HG03457 (cell line): ENCODE results near the gene ERGIC3.

Experiments
- ATAC-seq: cut with Tn5 transposase; IDR thresholded peaks from one replicate; pipeline ENCODE4 v1.9.1; 2021; ENCODE audit warnings: moderate number of reproducible peaks; ENCODE audit not compliant: unreplicated experiment

Gene ERGIC3

DNA sequence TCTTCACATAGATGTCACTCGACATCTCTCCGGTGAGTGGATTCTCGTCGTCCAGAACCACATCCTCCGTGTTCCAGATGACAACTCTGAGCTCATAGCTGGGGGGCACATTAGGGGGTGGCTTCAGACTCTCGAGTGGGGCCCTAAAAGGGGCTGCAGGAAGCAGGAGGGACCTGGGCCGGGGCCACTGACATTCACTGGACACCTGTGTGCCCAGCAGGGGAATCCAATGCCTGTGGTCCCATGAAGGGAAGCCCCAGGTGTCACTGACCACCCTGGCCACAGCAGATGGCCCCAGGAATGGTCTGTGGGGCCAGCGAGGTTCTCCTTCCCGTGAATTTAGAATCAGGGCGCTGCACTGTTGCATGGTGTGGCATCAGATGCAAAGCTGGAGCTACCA is 18.7 kb downstream of the ERGIC3 start:
- ATAC-seq = no peak

DNA sequence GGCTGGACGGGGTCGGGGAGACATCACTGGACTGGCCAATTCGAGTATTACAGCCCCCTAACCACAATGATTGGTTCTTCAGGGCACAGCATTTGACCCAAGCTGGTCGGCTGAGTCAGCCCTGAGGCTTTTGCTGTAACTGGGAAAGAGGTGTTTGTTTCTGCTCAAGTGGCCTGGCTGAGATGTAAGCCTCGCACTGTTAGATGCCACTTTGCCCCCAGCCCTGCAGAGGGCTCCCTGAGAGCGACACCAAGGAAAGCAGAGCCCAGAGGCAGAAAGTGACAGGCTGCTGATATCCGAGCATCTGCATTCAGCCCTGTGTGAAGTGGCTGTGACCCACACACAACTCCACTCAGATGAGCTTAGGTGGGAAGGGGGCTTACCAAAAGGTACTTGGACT is 19.4 kb downstream of the ERGIC3 start:
- no peak for ATAC-seq

DNA sequence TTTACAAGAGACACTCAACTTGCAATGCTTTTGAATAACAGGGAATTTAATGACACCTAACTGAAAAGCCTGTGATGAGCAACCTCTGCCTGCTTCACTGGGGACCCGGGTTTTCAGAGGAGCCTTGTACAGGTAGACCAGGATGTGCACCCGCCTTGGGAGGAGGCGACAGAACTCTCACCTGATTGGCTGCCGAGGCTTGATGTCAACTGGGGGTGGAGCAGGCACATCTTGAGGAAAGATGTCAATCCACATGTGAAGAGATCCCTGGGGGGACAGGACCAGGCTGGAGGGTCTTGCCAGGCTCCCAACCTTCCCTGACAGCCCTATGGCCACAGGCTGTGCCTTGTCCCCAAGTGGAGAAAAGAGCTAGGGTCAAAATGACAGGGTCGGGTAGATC is 19.8 kb downstream of the ERGIC3 start:
- no peak for ATAC-seq

DNA sequence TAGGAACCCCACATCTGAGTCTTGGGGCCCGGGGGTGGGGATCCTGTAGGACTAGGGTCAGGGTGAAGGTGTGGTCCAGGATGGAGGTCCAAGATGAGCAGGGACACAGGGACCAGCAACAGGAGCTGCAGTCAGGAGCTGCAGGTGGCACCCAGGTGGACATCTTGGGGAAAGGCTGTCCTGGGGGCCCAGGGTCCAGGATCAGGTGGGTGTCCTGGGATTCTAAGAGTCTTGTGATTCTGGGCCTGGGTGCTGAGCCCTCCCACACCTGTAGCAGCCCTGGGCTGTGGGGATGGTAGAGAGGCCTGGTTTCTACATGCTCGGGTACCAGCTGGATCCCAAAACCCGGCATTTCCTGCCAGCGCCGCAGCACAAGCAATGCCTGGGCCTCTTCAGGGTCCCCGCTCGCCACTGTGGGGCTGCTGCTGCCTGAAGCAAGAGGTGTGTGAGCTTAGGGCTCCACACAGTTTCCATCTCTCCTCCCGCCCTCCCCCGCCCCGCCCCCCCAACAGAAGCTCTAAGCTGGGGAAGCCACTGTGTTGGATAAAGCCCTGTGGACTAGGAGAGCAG is 20.7 kb downstream of the ERGIC3 start:
- ATAC-seq = no peak

DNA sequence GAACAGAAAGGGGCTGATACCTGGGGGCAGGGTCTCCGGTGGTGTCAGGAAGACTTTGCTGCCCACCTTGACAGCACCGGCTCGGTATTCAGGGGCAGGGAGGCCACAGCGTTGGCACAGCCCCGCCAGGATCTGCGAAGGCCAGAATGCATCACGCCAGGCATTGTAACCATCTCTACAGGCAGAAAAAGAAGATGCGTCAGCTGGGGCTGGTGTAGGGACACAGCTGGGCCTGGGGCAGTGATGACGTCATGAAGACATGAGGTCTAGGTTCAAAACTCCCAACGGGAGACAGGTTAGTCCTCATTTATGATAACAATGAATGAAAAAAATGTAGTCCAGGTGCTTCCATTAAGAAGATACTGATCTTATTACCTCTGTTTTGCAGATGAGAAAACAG is 22.0 kb downstream of the ERGIC3 start:
- no peak for ATAC-seq

DNA sequence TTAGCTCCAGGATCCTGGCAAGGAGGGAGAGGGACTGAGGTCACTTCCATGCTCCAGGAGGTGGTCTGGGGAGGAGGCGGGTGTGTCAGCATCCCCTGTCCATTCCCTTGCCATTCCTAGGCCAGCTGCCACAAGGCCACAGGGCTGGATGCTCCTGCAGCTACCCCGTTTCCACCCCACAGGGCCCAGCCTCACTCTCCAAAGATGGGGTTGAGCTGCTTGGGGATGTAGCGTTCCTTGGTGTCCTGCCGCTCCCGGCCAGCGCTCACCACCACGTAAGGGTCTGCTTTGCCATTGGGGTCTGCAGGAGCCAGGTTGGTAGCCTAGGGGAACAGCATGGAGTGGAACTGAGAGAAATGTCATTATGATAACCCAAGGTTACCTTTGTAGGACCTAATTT is 23.0 kb downstream of the ERGIC3 start:
- ATAC-seq = no peak

DNA sequence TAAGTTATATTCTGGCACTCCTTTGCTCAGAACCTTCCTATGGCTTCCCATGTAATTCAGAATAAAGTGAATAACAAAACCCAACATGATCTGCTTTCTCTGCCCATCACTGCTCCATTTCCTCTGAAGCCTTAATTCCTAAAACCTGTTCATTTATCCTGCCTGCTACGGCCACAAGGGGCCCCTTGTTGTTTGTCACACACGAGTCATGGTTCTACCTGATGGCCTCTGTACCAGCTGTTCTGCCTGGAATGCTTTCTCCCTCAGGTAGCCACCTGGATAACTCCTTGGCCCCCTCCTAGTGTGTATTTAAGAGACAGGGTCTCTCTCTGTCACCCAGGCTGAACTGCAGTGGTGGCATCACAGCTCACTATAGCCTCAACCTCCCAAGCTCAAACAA is 26.8 kb downstream of the ERGIC3 start:
- ATAC-seq = no peak

DNA sequence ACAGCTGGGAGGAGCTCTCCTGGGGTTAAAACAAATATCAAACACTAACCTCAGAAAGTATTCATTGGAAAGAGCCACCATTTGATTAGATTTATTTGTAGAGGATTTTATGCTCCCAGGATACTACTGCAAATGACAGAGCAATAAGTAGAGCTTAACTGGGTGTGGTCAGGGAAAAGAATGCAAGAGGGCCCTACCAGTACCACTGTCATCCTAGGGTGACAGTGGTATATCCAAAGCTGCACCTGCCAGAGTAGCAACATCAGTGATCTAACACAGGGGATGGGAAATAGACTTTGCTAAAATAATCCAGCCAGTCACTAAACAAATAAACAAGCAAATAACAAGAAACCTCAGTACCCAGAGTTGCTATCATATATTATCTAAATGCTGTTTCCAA is 29.7 kb downstream of the ERGIC3 start:
- no peak for ATAC-seq

DNA sequence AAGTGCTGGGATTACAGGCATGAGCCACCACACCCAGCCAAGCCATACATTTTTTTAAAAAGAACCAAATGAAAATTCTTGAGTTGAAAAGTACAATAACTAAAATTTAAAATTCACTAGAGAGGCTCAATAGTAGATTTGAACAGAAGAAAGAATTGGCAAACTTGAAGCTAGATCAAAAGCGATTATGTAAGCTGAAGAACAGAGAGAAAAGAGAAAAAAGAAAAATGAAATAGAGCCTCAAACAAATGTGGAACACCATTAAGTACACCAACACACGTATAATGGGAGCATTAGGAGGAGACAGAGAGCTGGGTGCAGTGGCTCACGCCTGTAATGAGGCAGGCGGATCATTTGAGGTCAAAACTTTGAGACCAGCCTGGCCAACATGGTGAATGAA is 31.0 kb downstream of the ERGIC3 start:
- no peak for ATAC-seq

DNA sequence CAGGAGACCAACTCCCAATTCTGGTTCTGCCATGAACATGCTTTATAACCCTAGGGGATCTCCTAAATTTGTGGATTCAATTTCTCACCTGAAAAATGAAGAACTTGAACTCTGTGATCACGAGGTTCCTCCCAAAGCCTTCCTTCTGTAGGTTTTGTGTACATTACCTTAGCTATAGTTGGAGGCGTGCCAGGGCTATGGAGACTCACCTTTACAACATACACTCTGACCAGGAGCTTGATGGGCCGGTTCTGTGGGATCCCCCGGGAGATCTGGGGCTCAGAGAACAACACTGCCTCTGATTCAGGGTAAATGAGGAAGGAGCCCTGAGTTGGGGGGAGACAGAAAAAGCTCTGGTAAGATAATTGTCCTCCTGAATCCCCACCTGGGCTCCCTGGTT is 34.1 kb downstream of the ERGIC3 start:
- ATAC-seq = no peak

DNA sequence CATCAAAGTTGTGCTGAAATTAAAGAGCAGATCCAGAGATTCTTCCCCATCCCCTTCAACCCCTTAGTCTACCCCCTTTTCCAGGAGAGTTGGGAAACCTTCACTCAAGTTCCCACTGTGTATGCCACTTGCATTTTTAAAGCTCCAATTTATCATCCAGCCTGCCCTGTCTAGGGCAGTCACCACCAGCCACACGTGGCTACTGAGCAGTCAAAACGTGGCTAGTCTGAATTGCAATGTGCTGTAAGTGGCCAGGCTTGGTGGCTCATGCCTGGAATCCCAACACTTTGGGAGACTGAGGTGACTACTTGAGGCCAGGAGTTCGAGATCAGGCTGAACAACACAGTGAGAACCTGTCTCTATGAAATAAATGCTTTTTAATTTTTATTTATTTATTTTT is 34.9 kb downstream of the ERGIC3 start:
- ATAC-seq = no peak

DNA sequence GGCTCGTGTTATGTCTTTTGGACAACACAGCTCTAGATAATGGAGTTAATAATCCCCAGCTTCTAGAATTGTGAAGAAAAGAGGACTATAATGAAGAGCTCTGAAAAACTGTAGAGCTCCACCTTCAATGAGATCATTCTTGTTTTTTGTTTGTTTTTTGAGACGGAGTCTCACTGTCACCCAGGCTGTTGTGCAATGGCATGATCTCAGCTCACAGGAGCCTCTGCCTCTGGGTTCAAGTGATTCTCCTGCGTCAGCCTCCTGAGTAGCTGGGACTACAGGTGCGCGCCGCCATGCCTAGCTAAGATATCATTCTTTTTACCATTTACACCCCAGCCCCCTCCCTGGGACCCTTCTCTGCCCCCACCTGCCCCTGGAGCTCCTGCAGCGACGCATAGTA is 36.6 kb downstream of the ERGIC3 start:
- ATAC-seq = no peak

DNA sequence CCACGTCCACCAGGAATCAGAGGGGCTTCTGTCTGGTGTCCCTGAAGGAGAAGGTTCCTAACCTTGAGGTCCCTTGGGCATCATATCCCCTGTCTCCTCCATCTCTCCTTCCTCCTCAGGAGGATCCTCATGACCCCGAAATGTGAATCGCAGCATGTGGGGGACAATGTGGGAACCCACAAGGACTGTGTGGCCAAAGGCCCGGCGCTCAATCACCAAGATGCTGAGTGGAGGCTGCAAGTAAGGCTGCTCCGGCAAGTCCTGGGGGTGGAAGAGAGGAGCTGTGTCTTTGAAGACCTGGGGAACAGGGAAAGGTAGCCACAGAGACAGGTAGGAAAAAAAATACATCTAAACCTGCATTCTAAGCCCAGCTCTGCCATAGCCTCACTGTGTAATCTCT is 37.3 kb downstream of the ERGIC3 start:
- ATAC-seq = no peak

DNA sequence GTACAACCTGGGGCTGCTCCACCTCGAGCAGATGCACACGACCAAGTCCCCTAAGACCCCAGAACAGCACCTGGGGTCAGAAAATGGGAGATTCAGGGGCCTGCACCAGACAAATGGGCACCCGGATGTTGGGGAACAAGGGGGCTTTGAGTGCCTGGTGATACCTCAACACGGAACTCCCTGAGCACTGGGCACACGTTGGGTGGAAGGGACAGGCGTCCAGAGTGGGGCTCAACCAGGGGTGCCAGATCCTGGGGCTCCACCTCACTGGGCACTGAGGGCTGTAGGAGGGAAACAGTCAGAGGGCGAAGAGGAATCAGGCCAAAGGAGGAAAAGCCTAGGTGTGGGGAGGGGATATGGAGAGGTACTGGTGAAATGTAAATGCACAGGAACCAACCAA is 40.3 kb downstream of the ERGIC3 start:
- ATAC-seq = no peak

DNA sequence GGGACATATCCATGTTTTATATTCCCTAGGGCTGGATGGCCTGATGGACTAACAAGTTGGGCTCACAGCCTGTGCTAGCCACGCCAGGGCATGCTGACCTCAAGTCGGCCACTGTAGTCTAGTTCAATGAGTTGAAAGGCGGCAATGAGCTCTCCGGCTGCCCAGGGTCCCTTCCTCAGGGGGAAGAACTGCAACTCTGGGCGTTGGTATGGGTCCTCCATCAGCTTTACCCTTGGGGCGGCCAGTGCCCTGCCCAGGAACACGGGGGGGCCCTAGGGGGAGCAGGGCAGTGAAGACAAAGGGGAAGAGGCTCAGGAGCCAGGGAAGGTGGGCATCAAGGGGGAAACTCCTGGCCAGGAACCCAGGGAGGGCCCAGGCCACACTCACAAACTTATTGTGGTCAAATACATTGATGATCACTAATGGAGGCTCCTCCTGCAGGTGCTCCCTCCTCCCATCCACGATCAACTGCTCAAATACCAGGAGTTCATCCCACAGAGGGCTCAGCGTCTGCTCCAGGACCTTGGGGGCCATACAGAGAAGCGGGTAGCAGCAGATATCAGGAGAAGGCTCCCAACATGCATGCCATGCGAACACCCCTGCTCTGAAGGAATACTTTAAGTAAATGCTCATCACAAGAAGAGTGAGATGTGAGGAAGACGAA is 41.0 kb downstream of the ERGIC3 start:
- no peak for ATAC-seq

DNA sequence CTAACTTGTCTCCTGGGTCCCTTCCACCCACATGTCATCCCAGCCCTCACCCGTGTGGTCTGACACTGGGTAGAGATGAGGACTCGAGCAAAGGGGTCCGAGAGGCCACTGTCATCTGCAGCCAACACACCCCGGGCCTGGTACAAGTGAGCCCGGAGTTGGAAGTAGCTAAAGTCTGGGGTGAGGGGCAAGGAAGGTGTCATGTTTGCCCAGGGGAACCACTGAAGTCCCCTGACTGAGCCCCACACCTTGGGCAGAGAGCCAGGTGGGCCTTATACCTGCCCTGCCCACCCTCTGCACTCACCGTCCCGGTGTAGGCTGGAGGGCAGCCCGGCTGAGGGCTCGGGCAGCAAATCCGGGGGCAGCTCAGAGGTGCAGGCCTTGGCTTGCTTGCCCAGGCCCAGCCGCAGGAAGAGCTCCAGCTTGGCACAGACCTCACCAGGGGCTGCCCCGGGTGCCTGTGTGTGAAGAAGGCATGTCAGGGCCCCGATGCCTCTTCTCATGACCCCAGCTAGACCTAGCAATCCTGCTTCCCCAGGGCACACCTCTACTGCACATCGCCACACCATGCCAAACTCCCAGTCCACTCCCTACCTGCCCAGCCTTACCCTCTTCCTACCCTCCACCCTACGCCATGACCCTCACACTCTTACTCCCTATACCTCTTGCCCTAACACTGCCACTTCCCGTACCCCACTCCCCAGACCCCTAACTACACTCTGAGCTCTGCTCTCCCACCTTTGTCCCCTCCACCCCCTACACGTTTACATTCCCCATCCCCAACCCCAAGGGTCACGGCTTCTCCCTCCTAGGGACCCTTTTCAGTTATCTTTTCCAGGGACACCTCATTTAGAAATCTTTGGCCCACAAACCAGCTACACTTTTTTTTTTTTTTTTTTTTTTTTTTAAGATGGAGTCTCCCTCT is 42.0 kb downstream of the ERGIC3 start:
- ATAC-seq = no peak

DNA sequence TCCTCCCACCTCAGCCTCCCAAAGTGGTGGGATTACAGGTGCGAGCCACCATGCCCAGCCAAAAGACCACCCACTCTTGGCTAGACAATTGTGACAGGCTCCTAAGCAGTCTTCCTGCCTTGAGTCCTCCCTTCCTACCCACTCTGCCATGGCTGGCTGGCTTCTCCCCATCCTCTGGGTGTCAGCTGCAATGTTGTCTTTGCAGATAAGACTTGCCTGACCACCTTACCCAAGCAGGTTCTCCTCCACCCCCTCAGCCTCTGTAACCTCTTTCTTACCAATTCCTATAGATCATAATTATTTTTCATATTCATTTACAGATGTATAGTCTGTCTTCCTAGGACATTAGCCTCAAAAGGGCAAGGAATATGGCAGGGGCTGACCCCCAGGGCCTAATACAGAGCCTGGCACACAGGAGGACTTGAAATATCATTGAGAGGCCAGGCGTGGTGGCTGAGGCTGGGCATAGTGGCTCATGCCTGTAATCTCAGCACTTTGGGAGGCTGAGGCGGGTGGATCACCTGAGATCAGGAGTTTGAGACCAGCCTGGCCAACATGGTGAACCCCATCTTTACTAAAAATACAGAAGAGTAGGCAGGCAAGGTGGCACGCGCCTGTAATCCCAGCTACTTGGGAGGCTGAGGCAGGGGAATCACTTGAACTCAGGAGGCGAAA is 45.0 kb downstream of the ERGIC3 start:
- no peak for ATAC-seq

DNA sequence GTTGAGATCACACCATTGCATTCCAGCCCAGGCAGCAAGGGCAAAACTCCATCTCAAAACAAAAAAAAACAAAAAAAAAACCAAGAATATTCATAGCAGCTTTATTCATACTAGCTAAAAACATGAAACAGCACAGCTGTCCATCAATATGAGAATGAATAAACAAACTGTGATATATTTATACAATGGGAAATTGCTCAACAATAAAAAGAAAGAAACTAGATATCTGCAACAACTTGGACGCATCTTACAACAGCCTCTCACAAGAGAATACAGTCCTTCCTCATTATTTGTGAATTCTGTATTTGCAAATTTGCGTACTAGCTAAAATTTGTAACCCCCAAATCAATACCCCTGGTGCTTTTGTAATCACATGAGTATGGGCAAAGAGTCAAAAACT is 45.6 kb downstream of the ERGIC3 start:
- no peak for ATAC-seq

DNA sequence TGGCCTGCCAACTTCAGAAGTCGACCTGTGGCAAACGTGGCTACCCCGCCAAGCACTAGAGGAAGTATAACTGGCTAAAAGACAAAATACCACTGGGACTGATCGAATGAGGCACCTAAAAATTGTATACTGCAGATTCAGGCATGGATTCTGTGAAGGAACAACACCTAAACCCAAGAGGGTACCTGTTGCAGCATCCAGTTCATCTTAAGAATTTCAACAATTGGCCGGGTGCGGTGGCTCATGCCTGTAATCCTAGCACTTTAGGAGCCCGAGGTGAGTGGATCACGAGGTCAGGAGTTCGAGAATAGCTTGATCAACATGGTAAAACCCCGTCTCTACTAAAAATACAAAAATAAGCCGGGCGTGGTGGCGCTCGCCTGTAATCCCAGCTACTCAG is 46.5 kb downstream of the ERGIC3 start:
- ATAC-seq = no peak

DNA sequence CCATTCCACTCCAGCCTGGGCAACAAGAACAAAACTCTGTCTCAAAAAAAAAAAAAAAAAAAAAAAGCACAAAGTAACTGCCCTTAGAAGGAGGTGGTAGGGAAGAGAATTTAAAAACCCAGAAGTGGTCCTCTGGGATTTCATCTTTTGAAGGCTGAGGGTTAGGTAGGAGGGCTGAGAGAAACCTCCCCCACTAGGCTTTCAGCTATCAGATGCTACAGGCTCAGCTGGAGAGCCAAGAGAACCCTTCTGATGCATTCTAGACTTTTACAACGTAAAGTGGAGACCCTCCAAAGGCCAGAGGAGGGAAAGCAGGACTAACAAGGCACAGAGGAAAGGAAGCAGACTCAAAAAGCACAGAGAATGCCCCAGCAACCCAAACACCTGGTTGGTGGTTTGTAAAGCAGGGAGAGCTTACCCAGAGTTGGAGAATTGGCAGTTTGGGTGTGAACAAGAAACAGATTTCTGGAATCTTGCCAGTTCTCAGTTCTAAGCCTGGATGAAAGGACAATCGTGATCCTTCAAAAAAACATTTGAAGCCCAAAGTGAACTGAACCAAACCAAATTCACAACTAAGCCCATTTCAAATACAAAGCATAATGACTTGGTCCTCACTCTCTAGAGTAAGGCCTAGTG is 50.6 kb downstream of the ERGIC3 start:
- ATAC-seq = no peak

DNA sequence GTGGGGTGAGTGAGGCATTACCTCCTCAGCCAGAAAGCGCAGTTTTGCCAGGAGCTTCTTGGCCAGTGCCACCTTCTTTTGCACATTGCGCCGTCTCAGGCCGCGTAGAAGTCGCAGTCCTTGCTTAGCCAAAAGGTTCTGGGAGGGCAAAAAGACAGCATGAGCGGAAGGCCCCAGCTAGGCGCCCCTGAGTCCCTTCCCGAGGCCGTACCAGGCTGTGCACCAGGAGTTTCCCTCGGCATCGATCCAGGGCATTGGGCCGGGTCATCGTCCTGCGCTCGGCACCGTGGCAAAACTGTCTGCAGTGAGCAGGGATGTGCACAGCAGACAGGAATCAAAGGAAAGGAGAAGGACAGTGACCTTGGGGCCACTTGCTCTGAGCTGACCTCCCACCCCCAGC is 53.6 kb downstream of the ERGIC3 start:
- ATAC-seq = no peak
